ENCODE measurements around the gene ZSCAN10. TPM values are rescaled to one million over a fixed set of nuclear protein-coding genes. Genes with fewer than 3 reads are reported as not detected.

The ZSCAN10 gene
- total RNA-seq, 4 donors from 2014 or later: not detected

- no peak for DNase-seq (ENCODE audit: low spot score in 2 of 2)
- WGBS, 2 donors: 61 to 63% methylated on average over 13 to 19 of the region's 20 CpGs
- Histone ChIP-seq H3K27me3 (peaks cover 0 to 38% of the 10 kb centered on the region in 2 donors), H3K36me3 (no peaks in the 10 kb centered on the region), H3K4me1 (peaks cover 0 to 4% (median 0%) of the 10 kb centered on the region in 4 donors), H3K27ac (no peak overlapping the region), H3K9me3 (no peaks in the 10 kb centered on the region), H3K4me3 (no peak overlapping the region)
- TF ChIP-seq, protein P1, sequence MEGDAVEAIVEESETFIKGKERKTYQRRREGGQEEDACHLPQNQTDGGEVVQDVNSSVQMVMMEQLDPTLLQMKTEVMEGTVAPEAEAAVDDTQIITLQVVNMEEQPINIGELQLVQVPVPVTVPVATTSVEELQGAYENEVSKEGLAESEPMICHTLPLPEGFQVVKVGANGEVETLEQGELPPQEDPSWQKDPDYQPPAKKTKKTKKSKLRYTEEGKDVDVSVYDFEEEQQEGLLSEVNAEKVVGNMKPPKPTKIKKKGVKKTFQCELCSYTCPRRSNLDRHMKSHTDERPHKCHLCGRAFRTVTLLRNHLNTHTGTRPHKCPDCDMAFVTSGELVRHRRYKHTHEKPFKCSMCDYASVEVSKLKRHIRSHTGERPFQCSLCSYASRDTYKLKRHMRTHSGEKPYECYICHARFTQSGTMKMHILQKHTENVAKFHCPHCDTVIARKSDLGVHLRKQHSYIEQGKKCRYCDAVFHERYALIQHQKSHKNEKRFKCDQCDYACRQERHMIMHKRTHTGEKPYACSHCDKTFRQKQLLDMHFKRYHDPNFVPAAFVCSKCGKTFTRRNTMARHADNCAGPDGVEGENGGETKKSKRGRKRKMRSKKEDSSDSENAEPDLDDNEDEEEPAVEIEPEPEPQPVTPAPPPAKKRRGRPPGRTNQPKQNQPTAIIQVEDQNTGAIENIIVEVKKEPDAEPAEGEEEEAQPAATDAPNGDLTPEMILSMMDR (IDR thresholded peaks at IDR 0.05): no peak
- no peak for TF ChIP-seq EP300 (IDR thresholded peaks at IDR 0.05)
- no peak for TF ChIP-seq POLR2A (IDR thresholded peaks at IDR 0.05)
Measured at GRCh38 chr16:3092501-3092941, 6.6 kb downstream of the ZSCAN10 start.

DNA sequence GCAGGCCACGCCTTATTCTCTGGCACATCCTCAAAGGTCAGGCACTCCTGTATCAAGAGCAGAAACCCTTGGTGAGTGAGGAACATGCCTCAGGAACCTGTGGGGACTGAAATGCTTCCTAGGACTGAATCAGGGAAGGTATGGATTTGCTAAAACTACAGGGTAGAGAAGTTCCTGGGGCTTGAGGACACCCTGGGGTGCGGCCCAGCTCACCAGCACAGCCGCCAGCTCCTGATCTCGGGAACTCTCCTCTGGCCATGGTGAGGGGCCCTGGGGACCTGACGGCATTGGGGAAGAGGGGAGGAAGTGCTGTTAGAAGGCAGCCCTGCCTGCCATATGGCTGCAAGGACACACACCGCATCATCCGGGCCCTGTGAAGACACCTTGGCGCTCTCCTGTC lies 7.5 kb downstream of the ZSCAN10 start:
- WGBS, 2 donors: 71 to 86% methylated on average over 7 to 8 of the region's 8 CpGs
- peaks cover 0 to 32% of the 10 kb centered on the region in 2 donors for H3K27me3 ChIP-seq

DNA sequence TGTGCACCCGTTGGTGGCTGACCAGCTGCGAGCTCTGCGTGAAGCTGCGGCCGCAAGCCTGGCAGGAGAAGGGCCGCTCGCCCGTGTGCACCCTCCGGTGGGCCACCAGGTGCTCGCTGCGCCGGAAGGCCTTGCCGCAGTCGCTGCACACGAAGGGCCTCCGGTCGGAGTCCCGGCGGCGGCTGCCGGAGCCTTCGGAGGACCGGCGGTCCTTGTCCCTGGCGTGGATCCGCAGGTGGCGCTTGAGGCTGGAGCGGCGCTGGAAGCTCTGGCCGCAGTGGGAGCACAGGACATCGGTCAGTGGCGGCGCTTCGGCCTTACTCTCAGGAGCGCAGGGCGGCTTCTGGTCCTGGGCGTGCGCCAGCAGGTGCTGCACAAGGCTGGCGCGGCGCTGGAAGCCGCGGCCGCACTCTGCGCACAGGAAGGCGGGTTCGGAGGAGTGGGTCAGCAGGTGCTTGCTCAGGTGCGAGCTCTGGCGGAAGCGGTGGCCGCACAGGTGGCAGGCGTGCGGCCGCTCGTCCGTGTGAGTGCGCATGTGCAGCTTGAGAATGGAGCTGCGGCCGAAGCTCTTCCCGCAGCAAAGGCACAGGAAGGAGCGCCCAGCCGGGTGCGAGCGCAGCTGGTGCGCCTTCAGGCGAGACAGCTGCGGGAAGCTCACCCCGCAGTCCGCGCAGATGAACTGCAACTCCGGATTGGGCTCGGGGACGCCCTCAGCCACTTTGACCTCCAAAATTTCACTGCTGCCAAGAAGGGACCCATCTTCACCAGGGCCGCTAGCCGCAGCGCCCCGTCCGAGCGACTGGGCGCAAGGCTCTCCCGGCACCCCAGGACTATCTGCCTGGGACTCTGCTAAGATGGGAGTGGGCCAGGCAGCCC lies 9.1 kb downstream of the ZSCAN10 start:
- H3K27me3 ChIP-seq: peaks cover 0 to 32% of the 10 kb centered on the region in 2 donors

More for the DNA sequence above, 7.5 kb downstream of the ZSCAN10 start:
- Histone ChIP-seq H3K4me3 (no peak overlapping the region), H3K27ac (no peak overlapping the region), H3K9me3 (no peaks in the 10 kb centered on the region), H3K36me3 (no peaks in the 10 kb centered on the region), H3K4me1 (peaks cover 0 to 10% (median 0%) of the 10 kb centered on the region in 4 donors)
- DNase-seq (ENCODE audit: low spot score in 2 of 2): no peak
- TF ChIP-seq EP300 (IDR thresholded peaks at IDR 0.05): no peak
- no peak for TF ChIP-seq POLR2A (IDR thresholded peaks at IDR 0.05)
- TF ChIP-seq, protein P1 (IDR thresholded peaks at IDR 0.05): no peak

DNA sequence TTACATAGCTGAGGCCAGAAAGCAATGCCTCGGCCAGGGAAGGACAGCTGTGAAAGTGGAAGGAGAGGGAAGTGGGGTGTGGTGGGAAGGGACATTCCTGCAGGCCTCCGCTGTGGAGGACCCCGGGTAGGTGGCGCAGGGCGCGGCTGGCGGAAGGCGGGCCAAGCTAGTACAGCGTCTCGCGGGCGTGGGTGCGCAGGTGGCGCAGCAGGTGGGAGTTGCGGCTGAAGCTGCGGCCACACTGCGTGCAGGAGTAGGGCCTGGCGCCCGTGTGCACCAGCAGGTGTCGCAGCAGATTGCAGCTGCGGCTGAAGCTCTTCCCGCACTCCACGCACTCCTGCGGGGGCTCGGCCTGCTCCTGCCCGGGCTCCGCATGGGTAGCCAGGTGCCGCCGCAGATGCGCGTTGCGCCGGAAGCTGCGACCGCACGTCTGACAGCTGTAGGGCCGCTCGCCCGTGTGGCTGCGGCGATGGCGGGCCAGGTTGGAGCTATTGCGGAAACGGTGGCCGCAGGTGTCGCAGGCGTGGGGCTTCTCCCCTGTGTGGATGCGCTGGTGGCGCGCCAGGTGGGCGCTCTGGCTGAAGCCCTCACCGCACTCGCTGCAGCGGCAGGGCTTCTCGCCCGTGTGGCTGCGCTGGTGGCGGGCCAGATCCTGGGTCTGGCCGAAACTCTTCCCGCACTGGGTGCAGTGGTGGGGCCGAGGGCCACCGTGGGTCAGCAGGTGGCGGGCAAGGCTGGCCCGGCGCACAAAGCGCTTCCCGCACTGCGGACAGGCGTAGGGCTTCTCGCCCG lies 10.0 kb downstream of the ZSCAN10 start:
- DNase-seq (ENCODE audit: low spot score in 2 of 2): no peak
- TF ChIP-seq, protein P1 (IDR thresholded peaks at IDR 0.05): no peak
- TF ChIP-seq POLR2A (IDR thresholded peaks at IDR 0.05) (no peak), EP300 (IDR thresholded peaks at IDR 0.05) (no peak)
- WGBS, 2 donors: 94 to 95% methylated on average over 56 to 60 of the region's 71 CpGs

More for the DNA sequence above, 9.1 kb downstream of the ZSCAN10 start:
- no peak overlapping the region for H3K4me3 ChIP-seq
- no peak overlapping the region for H3K27ac ChIP-seq
- no peak for DNase-seq (ENCODE audit: low spot score in 2 of 2)
- H3K4me1 ChIP-seq: peaks cover 0 to 10% (median 0%) of the 10 kb centered on the region in 4 donors
- no peaks in the 10 kb centered on the region for H3K36me3 ChIP-seq
- no peaks in the 10 kb centered on the region for H3K9me3 ChIP-seq
- TF ChIP-seq POLR2A (IDR thresholded peaks at IDR 0.05) (no peak), EP300 (IDR thresholded peaks at IDR 0.05) (no peak)
- TF ChIP-seq, protein P1 (IDR thresholded peaks at IDR 0.05): no peak
- 96 to 97% methylated on average over 58 to 79 of the region's 81 CpGs for WGBS, 2 donors

More for the DNA sequence above, 10.0 kb downstream of the ZSCAN10 start:
- peaks cover 0 to 10% (median 0%) of the 10 kb centered on the region in 4 donors for H3K4me1 ChIP-seq
- no peak overlapping the region for H3K4me3 ChIP-seq
- no peak overlapping the region for H3K27ac ChIP-seq
- peaks cover 0 to 27% of the 10 kb centered on the region in 2 donors for H3K27me3 ChIP-seq
- no peaks in the 10 kb centered on the region for H3K36me3 ChIP-seq
- no peaks in the 10 kb centered on the region for H3K9me3 ChIP-seq
